GM12878 (cell line): Measurements from ENCODE around the gene MLKL. TPM values are rescaled to one million over a fixed set of nuclear protein-coding genes. Genes with fewer than 3 reads are reported as not detected.

ENCODE experiments used
- BCL11A ChIP-seq: IDR thresholded peaks from 2 replicates; pipeline ENCODE4 v1.6.1; 2011; ENCODE audit warnings: low read depth, low read length
- CBX5 ChIP-seq: sonication (generic); IDR thresholded peaks from 2 replicates; pipeline ENCODE4 v1.6.1; 2016; ENCODE audit warnings: low read depth, moderate library complexity, mild to moderate bottlenecking, inconsistent platforms
- CHD1 ChIP-seq: IDR thresholded peaks from 2 replicates; pipeline ENCODE4 v1.6.1; 2012; ENCODE audit warnings: low read depth, low read length, improper control_type of control experiment
- CREM ChIP-seq: IDR thresholded peaks from 2 replicates; pipeline ENCODE4 v1.6.1; 2014; ENCODE audit warnings: antibody characterized with exemption, low read depth
- ESRRA ChIP-seq: IDR thresholded peaks from 2 replicates; pipeline ENCODE4 v1.6.1; 2012; ENCODE audit warnings: mild to moderate bottlenecking, low read length, improper control_type of control experiment
- FOS ChIP-seq: IDR thresholded peaks from 3 replicates; pipeline ENCODE4 v1.6.1; 2011; ENCODE audit warnings: borderline replicate concordance; ENCODE audit not compliant: insufficient read length; ENCODE audit errors: extremely low read depth
- HCFC1 ChIP-seq: fragments of 150-350 bp; IDR thresholded peaks from 2 replicates; pipeline ENCODE4 v1.6.1; 2014; ENCODE audit warnings: low read length
- IRF4 ChIP-seq: IDR thresholded peaks from 2 replicates; pipeline ENCODE4 v1.6.1; 2011; ENCODE audit warnings: low read depth, low read length
- KAT2A ChIP-seq: conservative IDR thresholded peaks from 2 replicates; pipeline ENCODE4 v1.6.1; 2011; ENCODE audit warnings: low read depth, low read length; ENCODE audit not compliant: control insufficient read depth
- MEF2B ChIP-seq: fragments of 450-650 bp; IDR thresholded peaks from 2 replicates; pipeline ENCODE4 v1.6.1; 2018; ENCODE audit warnings: mild to moderate bottlenecking, moderate library complexity; ENCODE audit not compliant: partially characterized antibody, poor library complexity, severe bottlenecking
- NR2C1 ChIP-seq: fragments of 450-650 bp; IDR thresholded peaks from 2 replicates; pipeline ENCODE4 v1.6.1; 2017; ENCODE audit warnings: antibody characterized with exemption, mild to moderate bottlenecking, moderate library complexity
- RAD51 ChIP-seq: fragments of 450-650 bp; IDR thresholded peaks from 2 replicates; pipeline ENCODE4 v1.6.1; 2016; ENCODE audit warnings: moderate library complexity, mild to moderate bottlenecking, inconsistent platforms
- RB1 ChIP-seq: fragments of 450-650 bp; formaldehyde crosslinking; IDR thresholded peaks from 2 replicates; pipeline ENCODE4 v1.6.1; 2017; ENCODE audit warnings: mild to moderate bottlenecking, borderline replicate concordance
- RCOR1 ChIP-seq: conservative IDR thresholded peaks from 2 replicates; pipeline ENCODE4 v1.6.1; 2012; ENCODE audit warnings: low read depth, low read length, improper control_type of control experiment
- SMAD1 ChIP-seq: fragments of 450-650 bp; IDR thresholded peaks from 2 replicates; pipeline ENCODE4 v1.6.1; 2018; ENCODE audit warnings: mild to moderate bottlenecking, low read depth; ENCODE audit not compliant: partially characterized antibody
- SPI1 ChIP-seq: IDR thresholded peaks from 2 replicates; pipeline ENCODE4 v1.6.1; 2011; ENCODE audit warnings: low read depth, mild to moderate bottlenecking, low read length, moderate library complexity, borderline replicate concordance; ENCODE audit not compliant: insufficient read depth
- TCF12 ChIP-seq: IDR thresholded peaks from 2 replicates; pipeline ENCODE4 v1.6.1; 2011; ENCODE audit warnings: low read depth, mild to moderate bottlenecking, low read length
- TCF3 ChIP-seq: IDR thresholded peaks from 2 replicates; pipeline ENCODE4 v1.6.1; 2012; ENCODE audit warnings: low read depth, mild to moderate bottlenecking, low read length, borderline replicate concordance; ENCODE audit not compliant: insufficient read depth
- polyA plus RNA-seq, 11 experiments: library from polyadenylated mRNA; depleted of rRNA in 4 of 11; unstranded in 6 of 11; stranded (reverse) in 5 of 11; fragments of >200 nt; fragmentation: Nextera tagmentation in 4 of 11; fragmentation: Illumina TruSeq in 1 of 11; extraction: Ambion mirVana in 4 of 11; extraction: Trizol in 1 of 11; gene quantifications; 1 replicate in 1 of 11; 2 replicates in 10 of 11; pipeline versions ENCODE4 v1.2.1 to v1.2.3, GENCODE V29; 2011 to 2016; ENCODE audit warnings: inconsistent platforms in 2 of 11, missing spikeins in 2 of 11, low read depth in 1 of 11
- total RNA-seq, 4 experiments: library from RNA; depleted of rRNA in 3 of 4; stranded (reverse); fragments of >200 nt in 3 of 4; fragmentation: Illumina TruSeq in 1 of 4; extraction: Trizol in 1 of 4; gene quantifications; 2 replicates each; pipeline versions ENCODE4 v1.2.1 to v1.2.3, GENCODE V29; 2013 to 2021
- TF ChIP-seq, protein P1 (sequence below): fragments of 450-650 bp; IDR thresholded peaks from 2 replicates; pipeline ENCODE4 v1.6.1; 2017; ENCODE audit warnings: mild to moderate bottlenecking
- TF ChIP-seq, protein P2 (sequence below): IDR thresholded peaks from 2 replicates; pipeline ENCODE4 v1.6.1; 2012; ENCODE audit warnings: mild to moderate bottlenecking, low read depth, low read length
- TF ChIP-seq, protein P3 (sequence below): IDR thresholded peaks from 2 replicates; pipeline ENCODE4 v1.6.1; 2011; ENCODE audit warnings: low read depth, low read length, improper control_type of control experiment, borderline replicate concordance
- TF ChIP-seq, protein P4 (sequence below): IDR thresholded peaks from 2 replicates; pipeline ENCODE4 v1.6.1; 2012; ENCODE audit warnings: low read length, inconsistent platforms

Gene MLKL
- total and polyA plus RNA-seq, 10 of the 15 experiments (the other 5 are each of a cell fraction or from before 2014, with no cell fraction given): 3.8 to 14.5 (median 11.2) TPM

DNA sequence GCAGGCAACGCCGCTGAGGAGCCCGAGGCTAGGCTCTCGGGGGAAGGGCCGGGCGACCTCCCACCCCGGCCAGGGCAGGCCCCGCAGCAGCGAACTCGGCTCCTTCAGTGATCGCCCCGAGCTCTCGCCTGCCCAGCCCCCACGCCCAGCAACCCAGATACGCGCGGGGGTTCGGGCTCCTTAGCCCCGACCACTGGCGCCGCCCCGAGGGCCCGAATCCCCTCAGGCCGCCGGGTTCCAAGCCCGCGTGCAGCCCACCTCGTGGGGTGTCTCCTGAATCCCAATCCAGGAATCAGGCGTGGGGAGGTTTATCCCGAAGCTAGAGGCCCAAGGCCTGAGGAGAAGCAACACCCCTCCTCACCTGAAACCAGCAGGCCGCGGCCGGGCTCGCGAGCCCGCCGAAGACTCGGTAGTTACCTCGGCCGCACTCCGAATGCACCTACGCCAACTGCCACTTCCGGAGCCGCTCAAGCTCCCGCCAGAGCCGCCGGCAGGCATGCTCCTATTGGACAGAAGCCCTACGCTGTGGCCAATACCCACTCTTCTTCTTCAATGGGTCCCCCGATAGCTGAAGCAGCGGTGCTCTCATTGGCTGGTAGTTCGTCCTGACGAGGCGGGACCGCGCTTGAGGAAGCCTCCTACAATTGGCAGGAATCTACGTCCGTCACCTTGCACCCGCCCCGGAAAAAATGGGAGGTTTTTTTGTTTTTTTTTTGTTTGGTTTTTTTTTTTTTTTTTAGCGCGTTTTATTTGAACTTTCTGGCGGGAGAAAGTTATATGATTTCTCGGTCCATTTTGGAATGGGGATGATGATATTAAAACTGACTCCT is 34.0 kb downstream of the MLKL start, which contains the start of gene RFWD3 (continued):
- TF ChIP-seq, protein P1, sequence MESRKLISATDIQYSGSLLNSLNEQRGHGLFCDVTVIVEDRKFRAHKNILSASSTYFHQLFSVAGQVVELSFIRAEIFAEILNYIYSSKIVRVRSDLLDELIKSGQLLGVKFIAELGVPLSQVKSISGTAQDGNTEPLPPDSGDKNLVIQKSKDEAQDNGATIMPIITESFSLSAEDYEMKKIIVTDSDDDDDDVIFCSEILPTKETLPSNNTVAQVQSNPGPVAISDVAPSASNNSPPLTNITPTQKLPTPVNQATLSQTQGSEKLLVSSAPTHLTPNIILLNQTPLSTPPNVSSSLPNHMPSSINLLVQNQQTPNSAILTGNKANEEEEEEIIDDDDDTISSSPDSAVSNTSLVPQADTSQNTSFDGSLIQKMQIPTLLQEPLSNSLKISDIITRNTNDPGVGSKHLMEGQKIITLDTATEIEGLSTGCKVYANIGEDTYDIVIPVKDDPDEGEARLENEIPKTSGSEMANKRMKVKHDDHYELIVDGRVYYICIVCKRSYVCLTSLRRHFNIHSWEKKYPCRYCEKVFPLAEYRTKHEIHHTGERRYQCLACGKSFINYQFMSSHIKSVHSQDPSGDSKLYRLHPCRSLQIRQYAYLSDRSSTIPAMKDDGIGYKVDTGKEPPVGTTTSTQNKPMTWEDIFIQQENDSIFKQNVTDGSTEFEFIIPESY: no peak
- TF ChIP-seq, protein P2, sequence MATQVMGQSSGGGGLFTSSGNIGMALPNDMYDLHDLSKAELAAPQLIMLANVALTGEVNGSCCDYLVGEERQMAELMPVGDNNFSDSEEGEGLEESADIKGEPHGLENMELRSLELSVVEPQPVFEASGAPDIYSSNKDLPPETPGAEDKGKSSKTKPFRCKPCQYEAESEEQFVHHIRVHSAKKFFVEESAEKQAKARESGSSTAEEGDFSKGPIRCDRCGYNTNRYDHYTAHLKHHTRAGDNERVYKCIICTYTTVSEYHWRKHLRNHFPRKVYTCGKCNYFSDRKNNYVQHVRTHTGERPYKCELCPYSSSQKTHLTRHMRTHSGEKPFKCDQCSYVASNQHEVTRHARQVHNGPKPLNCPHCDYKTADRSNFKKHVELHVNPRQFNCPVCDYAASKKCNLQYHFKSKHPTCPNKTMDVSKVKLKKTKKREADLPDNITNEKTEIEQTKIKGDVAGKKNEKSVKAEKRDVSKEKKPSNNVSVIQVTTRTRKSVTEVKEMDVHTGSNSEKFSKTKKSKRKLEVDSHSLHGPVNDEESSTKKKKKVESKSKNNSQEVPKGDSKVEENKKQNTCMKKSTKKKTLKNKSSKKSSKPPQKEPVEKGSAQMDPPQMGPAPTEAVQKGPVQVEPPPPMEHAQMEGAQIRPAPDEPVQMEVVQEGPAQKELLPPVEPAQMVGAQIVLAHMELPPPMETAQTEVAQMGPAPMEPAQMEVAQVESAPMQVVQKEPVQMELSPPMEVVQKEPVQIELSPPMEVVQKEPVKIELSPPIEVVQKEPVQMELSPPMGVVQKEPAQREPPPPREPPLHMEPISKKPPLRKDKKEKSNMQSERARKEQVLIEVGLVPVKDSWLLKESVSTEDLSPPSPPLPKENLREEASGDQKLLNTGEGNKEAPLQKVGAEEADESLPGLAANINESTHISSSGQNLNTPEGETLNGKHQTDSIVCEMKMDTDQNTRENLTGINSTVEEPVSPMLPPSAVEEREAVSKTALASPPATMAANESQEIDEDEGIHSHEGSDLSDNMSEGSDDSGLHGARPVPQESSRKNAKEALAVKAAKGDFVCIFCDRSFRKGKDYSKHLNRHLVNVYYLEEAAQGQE: no peak
- TF ChIP-seq NR2C1: no peak
- no peak for TF ChIP-seq MEF2B
- TF ChIP-seq FOS: peak; percentile 95
- no peak for TF ChIP-seq IRF4
- TF ChIP-seq RB1: no peak; the same call in 1 of the 2 replicates
- TF ChIP-seq, protein P3, sequence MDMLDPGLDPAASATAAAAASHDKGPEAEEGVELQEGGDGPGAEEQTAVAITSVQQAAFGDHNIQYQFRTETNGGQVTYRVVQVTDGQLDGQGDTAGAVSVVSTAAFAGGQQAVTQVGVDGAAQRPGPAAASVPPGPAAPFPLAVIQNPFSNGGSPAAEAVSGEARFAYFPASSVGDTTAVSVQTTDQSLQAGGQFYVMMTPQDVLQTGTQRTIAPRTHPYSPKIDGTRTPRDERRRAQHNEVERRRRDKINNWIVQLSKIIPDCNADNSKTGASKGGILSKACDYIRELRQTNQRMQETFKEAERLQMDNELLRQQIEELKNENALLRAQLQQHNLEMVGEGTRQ: no peak
- no peak for TF ChIP-seq SPI1
- peak; percentile 64 for TF ChIP-seq HCFC1
- TF ChIP-seq, protein P4, sequence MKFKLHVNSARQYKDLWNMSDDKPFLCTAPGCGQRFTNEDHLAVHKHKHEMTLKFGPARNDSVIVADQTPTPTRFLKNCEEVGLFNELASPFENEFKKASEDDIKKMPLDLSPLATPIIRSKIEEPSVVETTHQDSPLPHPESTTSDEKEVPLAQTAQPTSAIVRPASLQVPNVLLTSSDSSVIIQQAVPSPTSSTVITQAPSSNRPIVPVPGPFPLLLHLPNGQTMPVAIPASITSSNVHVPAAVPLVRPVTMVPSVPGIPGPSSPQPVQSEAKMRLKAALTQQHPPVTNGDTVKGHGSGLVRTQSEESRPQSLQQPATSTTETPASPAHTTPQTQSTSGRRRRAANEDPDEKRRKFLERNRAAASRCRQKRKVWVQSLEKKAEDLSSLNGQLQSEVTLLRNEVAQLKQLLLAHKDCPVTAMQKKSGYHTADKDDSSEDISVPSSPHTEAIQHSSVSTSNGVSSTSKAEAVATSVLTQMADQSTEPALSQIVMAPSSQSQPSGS: no peak
- peak; percentile 20 for TF ChIP-seq SMAD1
- 0 out of 2 replicates have a peak, but pooled peaks have one; percentile 16 for TF ChIP-seq TCF3
- TF ChIP-seq CREM: peak; percentile 76
- no peak for TF ChIP-seq KAT2A
- TF ChIP-seq RCOR1: no peak
- TF ChIP-seq CHD1: no peak
- no peak for TF ChIP-seq BCL11A
- 0 out of 2 replicates have a peak, but pooled peaks have one; percentile 47 for TF ChIP-seq TCF12
- no peak for TF ChIP-seq ESRRA
- TF ChIP-seq RAD51: no peak
- TF ChIP-seq CBX5: 0 out of 2 replicates have a peak, but pooled peaks have one; percentile 43
